HG02970 (cell line): Measurements from ENCODE around the gene TEF.
"Not testable (repeated sequence)": the region's sequence is repeated elsewhere in the genome, so short reads cannot be mapped to it uniquely, and the experiment has no call there.

ENCODE experiments used
- ATAC-seq: cut with Tn5 transposase; IDR thresholded peaks from one replicate; pipeline ENCODE4 v1.9.1; 2021; ENCODE audit warnings: mild to moderate bottlenecking, moderate library complexity, moderate number of reproducible peaks; ENCODE audit not compliant: unreplicated experiment, low FRiP score

Gene TEF

GRCh38 chr22:41377846-41378245, 3.9 kb upstream of the TEF start:
- no peak for ATAC-seq

- ATAC-seq = no peak
Measured at GRCh38 chr22:41380993-41381328, 781 bp upstream of the TEF start.

- peak; percentile 36 for ATAC-seq
Measured at GRCh38 chr22:41382098-41382578, 396 bp downstream of the TEF start.

GRCh38 chr22:41382610-41383009, 868 bp downstream of the TEF start:
- ATAC-seq = no peak

GRCh38 chr22:41383085-41383484, 1.3 kb downstream of the TEF start:
- no peak for ATAC-seq

- ATAC-seq = no peak
Measured at GRCh38 chr22:41384128-41384527, 2.4 kb downstream of the TEF start.

- ATAC-seq = no peak
Measured at GRCh38 chr22:41387341-41387740, 5.6 kb downstream of the TEF start.

- no peak for ATAC-seq
Measured at GRCh38 chr22:41394012-41394356, 12.2 kb downstream of the TEF start.

- ATAC-seq = no peak
Measured at GRCh38 chr22:41395531-41396240, 13.9 kb downstream of the TEF start.

- ATAC-seq = no peak
Measured at GRCh38 chr22:41397143-41397811, 15.5 kb downstream of the TEF start.

GRCh38 chr22:41398921-41399320, 17.2 kb downstream of the TEF start:
- ATAC-seq = no peak

- ATAC-seq = no peak
Measured at GRCh38 chr22:41401781-41402648, 20.3 kb downstream of the TEF start.

GRCh38 chr22:41402851-41403250, 21.1 kb downstream of the TEF start:
- ATAC-seq = not testable (repeated sequence)

GRCh38 chr22:41403532-41404318, 22.0 kb downstream of the TEF start:
- no peak for ATAC-seq

- no peak for ATAC-seq
Measured at GRCh38 chr22:41405588-41405987, 23.8 kb downstream of the TEF start.

- no peak for ATAC-seq
Measured at GRCh38 chr22:41406410-41406809, 24.7 kb downstream of the TEF start.

GRCh38 chr22:41407433-41407832, 25.7 kb downstream of the TEF start:
- ATAC-seq = no peak

GRCh38 chr22:41408665-41409064, 26.9 kb downstream of the TEF start:
- ATAC-seq = no peak

GRCh38 chr22:41410311-41410751, 28.6 kb downstream of the TEF start:
- no peak for ATAC-seq

GRCh38 chr22:41411021-41411851, 29.5 kb downstream of the TEF start:
- ATAC-seq = no peak
